Right lobe of liver (tissue), 4 donors: Measurements from ENCODE around the gene AMELX.

Source experiments
- CTCF ChIP-seq, 4 donors: fragments of 200-600 bp in 3 of 4; fragments of 450-650 bp in 1 of 4; IDR thresholded peaks; one replicate each; pipeline versions ENCODE4 v1.5.1 to v1.8.0; 2016 to 2022; ENCODE audit warnings: antibody characterized with exemption in 4 of 4, mild to moderate bottlenecking in 2 of 4
- POLR2A ChIP-seq: fragments of 450-650 bp; IDR thresholded peaks from one replicate; pipeline ENCODE4 v1.6.1; 2017; ENCODE audit warnings: antibody characterized with exemption, mild to moderate bottlenecking
- donor health status: DM: no; HTN: no; CAD: no.
- donor health status: DM: no; HTN: no; CAD: no.
- donor health status: DM: no; HTN: yes; CAD: no.

DNA sequence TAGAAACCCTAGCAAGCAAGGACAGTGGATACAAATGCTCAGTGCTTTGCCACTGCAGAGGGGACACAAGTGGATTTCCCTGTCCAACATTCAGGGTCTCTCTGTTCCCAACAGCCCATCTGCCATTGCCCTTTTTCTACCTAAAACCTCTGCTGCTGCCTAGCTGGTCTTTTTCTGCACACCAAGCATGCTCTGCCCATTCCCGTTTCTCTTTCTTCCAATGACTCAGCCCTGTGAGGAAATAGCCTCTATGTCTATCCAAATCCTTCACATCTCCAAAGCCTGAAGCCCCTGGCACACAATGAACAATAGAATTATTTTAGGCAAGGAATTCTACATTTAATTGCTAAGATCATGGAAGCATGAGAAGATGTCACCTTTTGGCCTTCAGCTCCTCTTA is 5.7 kb upstream of the AMELX start:
- no peak for TF ChIP-seq POLR2A
- no peak for TF ChIP-seq CTCF (IDR thresholded peaks at IDR 0.05)
